Heart right ventricle (tissue), 16 donors: Measurements from ENCODE around the gene PRKCD. TPM values are rescaled to one million over a fixed set of nuclear protein-coding genes. Genes with fewer than 3 reads are reported as not detected.
A peak's percentile ranks its signal among the peaks of the same experiment; 100 is the strongest.

Source experiments
- ATAC-seq, 8 donors: fragments of 200-7000 bp; cut with Tn5 transposase; one replicate each; pipeline ENCODE4 v1.9.1; 2020; ENCODE audit warnings: mild to moderate bottlenecking in 8 of 8, moderate library complexity in 8 of 8, moderate number of reproducible peaks in 1 of 8
- DNase-seq, 2 donors: peaks; one replicate each; pipeline ENCODE4 v3.0.0-alpha.2; 2020
- H3K27ac ChIP-seq, 10 donors: fragments of 200-600 bp; sonication (generic) in 2 of 10; one replicate each; pipeline versions ENCODE4 v1.5.0 to v1.8.0; 2020 to 2022; ENCODE audit warnings: mild to moderate bottlenecking in 3 of 10
- H3K27me3 ChIP-seq, 7 donors: fragments of 200-600 bp; one replicate each; pipeline ENCODE4 v1.8.0; 2021 to 2022; ENCODE audit warnings: mild to moderate bottlenecking in 2 of 7
- H3K36me3 ChIP-seq, 9 donors: fragments of 200-600 bp; sonication (generic) in 1 of 9; one replicate each; pipeline versions ENCODE4 v1.5.0 to v1.8.0; 2020 to 2022; ENCODE audit warnings: mild to moderate bottlenecking in 2 of 9
- H3K4me1 ChIP-seq, 9 donors: fragments of 200-600 bp; sonication (generic) in 1 of 9; one replicate each; pipeline versions ENCODE4 v1.5.0 to v1.8.0; 2020 to 2022; ENCODE audit warnings: mild to moderate bottlenecking in 4 of 9
- H3K4me3 ChIP-seq, 10 donors: fragments of 200-600 bp; sonication (generic) in 2 of 10; one replicate each; pipeline versions ENCODE4 v1.5.0 to v1.8.0; 2020 to 2022; ENCODE audit warnings: mild to moderate bottlenecking in 7 of 10, moderate library complexity in 2 of 10
- H3K9me3 ChIP-seq, 11 donors: fragments of 200-600 bp in 10 of 11; sonication (generic) in 2 of 11; one replicate each; pipeline versions ENCODE4 v1.5.0 to v1.8.0; 2013 to 2022; ENCODE audit warnings: mild to moderate bottlenecking in 2 of 11, control low read depth in 1 of 11, moderate library complexity in 1 of 11
- CTCF ChIP-seq, 9 donors: fragments of 200-600 bp; sonication (generic) in 2 of 9; IDR thresholded peaks; one replicate each; pipeline versions ENCODE4 v1.5.0 to v1.8.0; 2021 to 2022; ENCODE audit warnings: antibody characterized with exemption in 9 of 9, mild to moderate bottlenecking in 5 of 9, moderate library complexity in 1 of 9
- WGBS, 2 donors: extraction: QIAGEN DNeasy Blood & Tissue Kit; methylation state at CpG; one replicate each; pipeline ENCODE4 v1.1.7; 2013; ENCODE audit warnings: inconsistent platforms in 1 of 2; 5-methylcytosine and 5-hydroxymethylcytosine counted together
- intact Hi-C, 10 donors: fragments of 100-400 bp; cut with DNase I; formaldehyde crosslinking; loops; one replicate each; pipeline versions ENCODE4 v1.11.1 to v1.14.2; 2022
- polyA plus RNA-seq, 2 donors: library from polyadenylated mRNA; stranded (reverse); fragments of 200-250 nt; gene quantifications; one replicate each; pipeline ENCODE4 v1.2.3, GENCODE V29; 2013
- total RNA-seq, 10 donors: library from RNA; stranded (reverse); fragmentation: NEBNext Ultra II Directional in 3 of 10; extraction: Animal tissue kit (Norgen Biotek cat#: 25700) in 3 of 10; gene quantifications; one replicate each; pipeline versions ENCODE4 v1.2.1 to v1.2.4, GENCODE V29; 2021 to 2023
- donor health status: Arrhythmogenic right ventricular cardiomyopathy.
- donor health status: ischemic (EF 13 %, LVEDD 7.1; RV severe dilation, severe dysfunction).
- donor health status: healthy with polysubstance abuse.
- donor health status: DM: no; HTN: yes; CAD: no.
- donor health status: DM: no; HTN: no; CAD: no.
- donor health status: ischemic (EF 25% LVEDD 6.9; RV normal size, moderate dysfunction).
- donor health status: ischemic (EF 25% LVEDD 5.7; RV mildly dilated, moderate dysfunction).
- donor health status: healthy.
- donor health status: DM: yes; HTN: yes; CAD: no.
- donor health status: Ischemic cardiomyopathy.
- donor health status: ischemic (EF 35%, LVEDD 5.7; RV mildly dilated, moderate dysfunction).
- donor health status: nonischemic (EF 11% LVEDD 7.7; RV severe dilation, severe dysfunction).
- donor health status: DM: yes; HTN: yes; CAD: no.
- donor health status: PGD.
- donor health status: ischemic (EF 29% LVEDD 5.4; RV normal size, mild dysfunction).
- donor health status: nonischemic (EF 23%, LVEDD 6.1; RV moderate dilation, normal function).

PRKCD gene
- total and polyA plus RNA-seq, 12 donors: 6.6 to 28.3 (median 8.3) TPM

- ATAC-seq (no peak), DNase-seq (no peak)
- Histone ChIP-seq H3K9me3 (no peaks in the 10 kb centered on the region), H3K36me3 (peaks cover 3 to 98% (median 59%) of the 10 kb centered on the region in 9 donors), H3K27me3 (no peaks in the 10 kb centered on the region), H3K27ac (peak overlapping the region in 2 of 10 donors; percentile 9 to 53), H3K4me1 (peaks cover 7 to 52% (median 14%) of the 10 kb centered on the region in 9 donors), H3K4me3 (no peak overlapping the region)
- WGBS, 2 donors: 83 to 89% methylated on average over 15 of the region's 15 CpGs
- intact Hi-C loops: no loop called here
- TF ChIP-seq CTCF (IDR thresholded peaks at IDR 0.05): no peak
Measured at GRCh38 chr3:53234130-53234840, 73.3 kb downstream of the PRKCD start.

- no peak for ATAC-seq
- intact Hi-C loops: no loop called here
- H3K27ac ChIP-seq: peak overlapping the region in 1 of 10 donors; percentile 9
Measured at GRCh38 chr3:53234841-53235232, 73.8 kb downstream of the PRKCD start.

GRCh38 chr3:53235545-53235944 is 74.5 kb downstream of the PRKCD start:
- 77 to 86% methylated on average over 6 of the region's 6 CpGs for WGBS, 2 donors
- peaks cover 0 to 98% (median 56%) of the 10 kb centered on the region in 9 donors for H3K36me3 ChIP-seq
- H3K27me3 ChIP-seq: no peaks in the 10 kb centered on the region
- no peaks in the 10 kb centered on the region for H3K9me3 ChIP-seq
- intact Hi-C loops: no loop called here
- ATAC-seq (no peak), DNase-seq (no peak)
- TF ChIP-seq CTCF (IDR thresholded peaks at IDR 0.05): no peak
- H3K27ac ChIP-seq: peak overlapping the region in 7 of 10 donors; percentile 48 to 87 (median 72)
- H3K4me1 ChIP-seq: peaks cover 7 to 65% (median 14%) of the 10 kb centered on the region in 9 donors
- H3K4me3 ChIP-seq: no peak overlapping the region

More at GRCh38 chr3:53234841-53235232, 73.8 kb downstream of the PRKCD start:
- H3K36me3 ChIP-seq: peaks cover 3 to 98% (median 54%) of the 10 kb centered on the region in 9 donors
- no peak for DNase-seq
- no peak for TF ChIP-seq CTCF (IDR thresholded peaks at IDR 0.05)
- peaks cover 7 to 58% (median 14%) of the 10 kb centered on the region in 9 donors for H3K4me1 ChIP-seq
- no peaks in the 10 kb centered on the region for H3K9me3 ChIP-seq
- H3K27me3 ChIP-seq: no peaks in the 10 kb centered on the region
- WGBS, 2 donors: 94 to 96% methylated on average over 10 of the region's 10 CpGs
- H3K4me3 ChIP-seq: no peak overlapping the region

- intact Hi-C loops: no loop called here
- 56% methylated on average over 9 of the region's 9 CpGs for WGBS, 2 donors
- peak; percentile 49 to 73 for DNase-seq
Measured at GRCh38 chr3:53236112-53236841, 75.3 kb downstream of the PRKCD start.

More at GRCh38 chr3:53236112-53236841, 75.3 kb downstream of the PRKCD start:
- peak overlapping the region in 9 of 10 donors; percentile 39 to 87 (median 63) for H3K27ac ChIP-seq
- no peaks in the 10 kb centered on the region for H3K9me3 ChIP-seq
- H3K4me3 ChIP-seq: no peak overlapping the region
- H3K36me3 ChIP-seq: peaks cover 0 to 98% (median 55%) of the 10 kb centered on the region in 9 donors
- ATAC-seq: peak; percentile 72 to 90 (median 83)
- peaks cover 7 to 72% (median 20%) of the 10 kb centered on the region in 9 donors for H3K4me1 ChIP-seq
- H3K27me3 ChIP-seq: no peaks in the 10 kb centered on the region
- TF ChIP-seq CTCF (IDR thresholded peaks at IDR 0.05): no peak
